HG03064 (cell line): ENCODE results near the gene ARL8A.
A peak's percentile ranks its signal among the peaks of the same experiment; 100 is the strongest.
"Not testable (repeated sequence)": the region's sequence is repeated elsewhere in the genome, so short reads cannot be mapped to it uniquely, and the experiment has no call there.

Experiments used
- ATAC-seq: cut with Tn5 transposase; IDR thresholded peaks from one replicate; pipeline ENCODE4 v1.9.1; 2021; ENCODE audit warnings: low read depth; ENCODE audit not compliant: unreplicated experiment

The ARL8A gene

DNA sequence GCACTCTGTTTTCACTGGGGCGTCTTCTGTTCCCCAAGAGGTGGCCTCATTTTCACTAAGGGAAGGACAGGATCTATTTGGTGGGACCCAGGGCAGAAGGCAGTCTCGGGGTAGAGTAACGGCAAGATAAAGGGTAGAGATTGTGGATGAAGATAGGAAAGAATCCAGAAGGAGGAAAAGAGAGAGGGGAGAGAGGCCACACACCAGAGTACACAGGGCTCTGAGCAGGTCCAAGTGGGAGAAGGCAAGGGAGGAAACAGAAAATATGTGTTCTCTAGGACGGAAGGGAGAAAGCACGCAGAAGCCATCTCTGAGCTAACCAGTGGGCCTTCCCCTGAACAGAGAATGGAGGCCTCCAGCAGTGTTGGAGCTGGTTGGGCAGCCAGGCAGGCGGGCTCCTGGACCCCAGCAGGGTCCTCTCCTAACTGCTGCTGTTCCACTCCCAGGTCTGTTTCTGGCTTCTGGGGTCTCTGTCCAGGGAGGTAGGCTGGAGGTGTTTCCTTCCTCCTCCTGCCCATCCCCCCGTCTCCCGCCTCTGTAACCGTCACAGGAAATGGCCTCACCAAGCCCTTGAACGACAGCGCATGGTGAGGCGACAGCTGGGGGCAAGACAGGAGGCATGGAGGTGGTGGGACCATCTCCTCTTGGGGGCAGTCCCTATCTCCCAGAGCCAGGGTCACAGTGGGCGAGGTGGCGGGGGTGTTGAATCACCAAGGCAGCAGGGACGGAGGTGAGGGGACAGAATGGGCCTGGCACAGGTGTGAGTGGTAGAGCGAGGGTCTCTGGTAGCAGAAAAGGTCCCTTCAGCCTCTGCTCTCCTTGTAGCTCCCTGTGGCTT, 15.2 kb upstream of the ARL8A start:
- no peak for ATAC-seq

DNA sequence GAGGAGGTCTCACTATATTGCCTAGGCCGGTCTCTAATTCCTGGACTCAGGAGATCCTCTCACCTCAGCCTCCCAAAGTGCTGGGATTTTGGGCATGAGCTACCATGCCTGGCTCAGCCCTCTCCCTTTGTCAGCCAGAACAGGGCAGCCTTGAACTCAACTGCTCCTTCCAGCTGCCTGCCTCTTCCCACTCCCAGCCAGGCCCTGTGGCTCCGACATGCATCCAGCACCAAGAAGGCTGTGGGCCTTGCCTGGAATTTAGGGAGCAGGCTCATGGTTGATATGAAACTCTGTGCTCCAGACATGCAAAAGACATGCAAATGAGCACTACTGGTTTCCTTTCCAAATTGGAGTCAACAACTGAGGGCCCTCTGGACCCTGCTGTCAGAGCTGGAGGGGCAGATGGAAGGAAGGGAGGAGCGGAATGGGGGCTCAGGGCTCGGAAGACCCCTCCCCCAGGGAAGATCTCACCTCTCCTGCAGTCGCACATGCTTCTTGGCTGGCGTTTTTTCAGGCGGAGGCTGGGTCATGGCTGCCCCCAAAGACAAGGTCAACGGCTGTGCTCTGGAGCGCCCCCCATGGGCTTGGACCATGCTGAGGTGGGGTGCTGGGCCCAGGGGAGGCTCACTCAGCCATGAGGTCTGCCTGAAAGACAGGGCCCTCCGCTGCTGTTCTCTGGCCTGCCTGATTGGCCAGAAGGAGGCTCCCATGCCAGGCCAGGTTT, 14.4 kb upstream of the ARL8A start:
- no peak for ATAC-seq

DNA sequence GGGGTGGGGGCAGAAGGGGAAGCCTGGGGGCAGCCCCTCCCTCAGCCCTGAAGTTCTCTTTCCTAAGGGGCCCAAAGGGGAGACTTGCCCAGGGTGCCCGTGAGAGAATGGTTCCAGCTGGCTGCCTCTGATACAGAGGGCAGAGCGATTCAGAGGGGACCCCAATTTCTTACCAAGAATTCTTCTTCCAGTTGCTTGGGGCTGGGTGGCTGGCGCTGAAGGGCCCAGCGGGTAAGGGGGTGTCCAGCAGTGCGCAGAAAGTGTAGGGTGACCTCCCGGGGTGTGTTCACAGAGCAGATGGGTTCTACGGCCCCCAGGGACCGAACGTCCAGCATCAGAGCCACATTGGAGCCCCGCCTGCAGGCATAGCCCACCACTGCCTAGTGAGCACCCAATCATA, 13.4 kb upstream of the ARL8A start:
- ATAC-seq: no peak

DNA sequence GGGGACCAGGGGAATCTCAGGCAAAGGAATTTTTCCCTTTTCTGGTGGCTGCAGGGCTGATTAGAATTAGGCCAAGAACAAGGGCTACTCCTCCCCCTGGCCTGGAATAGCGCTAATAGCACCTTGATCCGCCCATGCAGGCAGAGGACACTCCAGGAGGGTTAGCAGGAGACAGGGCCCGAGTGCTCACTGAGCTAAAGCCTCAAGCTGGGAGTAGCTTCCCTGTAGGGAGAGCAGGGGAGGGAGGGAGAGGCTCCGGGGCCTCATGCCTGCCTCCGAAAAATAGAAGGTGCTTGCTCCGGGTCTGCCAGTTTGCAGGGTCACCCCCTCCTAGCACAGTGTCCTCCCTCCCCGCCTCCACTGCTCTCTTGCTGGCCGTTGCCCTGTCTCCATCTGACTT, 12.1 kb upstream of the ARL8A start:
- no peak for ATAC-seq

DNA sequence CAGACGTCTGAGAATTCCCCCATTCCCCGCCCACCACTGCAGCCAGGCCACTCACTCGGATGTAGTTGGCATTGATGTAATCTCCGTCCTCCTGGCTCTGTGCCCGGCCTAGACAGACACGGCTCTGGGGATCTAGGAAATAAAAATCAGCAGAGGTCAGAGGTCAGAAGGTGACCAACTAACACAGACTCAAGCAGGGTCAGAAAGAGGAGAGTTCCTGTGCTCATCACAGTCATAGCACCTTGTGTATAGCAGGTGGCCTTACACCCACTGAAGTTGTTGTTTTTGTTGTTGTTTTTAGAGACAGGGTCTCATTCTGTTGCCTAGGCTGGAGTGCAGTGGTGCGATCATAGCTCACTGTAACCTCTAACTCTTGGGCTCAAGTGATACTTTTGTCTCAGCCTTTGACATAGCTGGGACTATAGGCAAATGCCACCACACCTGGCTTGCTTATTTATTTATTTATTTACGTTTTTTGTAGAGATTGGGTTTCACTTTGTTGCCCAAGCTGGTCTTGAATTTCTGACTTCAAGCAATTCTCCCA, 11.0 kb upstream of the ARL8A start:
- ATAC-seq: no peak

DNA sequence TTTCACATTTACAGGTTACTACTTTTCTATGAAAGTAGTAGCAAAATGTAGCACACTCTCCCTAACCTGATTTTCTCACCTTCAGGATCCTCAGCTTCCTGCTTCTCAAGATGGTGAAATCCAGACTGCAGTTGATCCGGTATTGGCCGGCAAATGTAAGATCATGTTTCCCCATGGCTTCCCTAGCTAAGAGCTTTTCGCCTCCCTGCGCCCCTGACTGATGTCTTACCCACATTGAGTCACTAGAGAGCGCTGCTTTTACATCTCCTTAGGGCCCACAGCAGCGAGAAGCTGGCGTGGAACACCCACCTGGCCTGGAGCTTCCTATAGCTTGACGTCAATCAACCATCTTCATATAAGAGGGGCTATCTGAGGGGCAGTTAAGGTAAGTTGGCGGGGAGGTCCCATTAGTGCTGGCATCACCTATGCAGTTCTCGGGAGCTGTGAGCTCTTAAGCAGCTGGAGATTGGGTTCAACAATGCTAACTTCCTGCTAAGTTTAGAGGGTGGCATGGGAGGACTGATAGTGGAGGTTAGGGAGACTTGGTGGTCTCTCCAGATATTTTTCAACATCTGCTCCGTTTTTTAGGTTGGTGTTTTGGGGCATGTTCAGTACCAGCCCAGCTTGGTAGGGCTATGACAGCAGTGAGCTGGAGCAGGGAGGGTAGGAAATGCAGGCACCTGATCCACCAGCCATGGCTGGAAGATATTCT, 10.4 kb upstream of the ARL8A start:
- ATAC-seq: no peak

DNA sequence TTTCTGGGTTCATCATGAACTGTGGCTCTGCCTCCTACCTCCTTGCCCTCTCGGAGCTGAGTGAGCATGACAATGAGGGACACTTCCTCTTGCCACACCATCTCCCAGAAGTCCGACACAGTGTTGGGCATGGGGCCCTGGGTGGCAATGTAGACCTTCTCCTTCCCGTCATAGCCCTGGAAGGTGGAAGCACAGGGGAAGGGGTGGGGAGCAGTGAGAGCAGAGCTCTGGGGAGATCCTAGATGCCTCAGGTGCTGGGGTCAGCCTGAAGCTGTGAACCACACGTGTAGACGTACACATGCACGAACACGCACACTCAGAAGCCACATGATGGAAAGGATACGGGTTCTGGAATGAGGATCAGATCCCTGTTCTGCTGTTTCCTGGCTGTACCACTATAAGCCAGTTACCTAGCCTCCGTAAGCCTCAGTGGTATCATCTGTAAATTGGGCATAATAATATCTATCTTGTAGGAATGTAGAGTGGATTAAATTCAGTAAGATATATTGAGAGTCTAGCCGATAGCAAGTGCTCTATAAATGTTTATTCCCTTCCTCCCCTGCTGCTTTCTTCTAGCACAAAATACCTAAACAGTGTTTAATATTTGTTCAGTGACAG, 9.7 kb upstream of the ARL8A start:
- ATAC-seq: no peak

DNA sequence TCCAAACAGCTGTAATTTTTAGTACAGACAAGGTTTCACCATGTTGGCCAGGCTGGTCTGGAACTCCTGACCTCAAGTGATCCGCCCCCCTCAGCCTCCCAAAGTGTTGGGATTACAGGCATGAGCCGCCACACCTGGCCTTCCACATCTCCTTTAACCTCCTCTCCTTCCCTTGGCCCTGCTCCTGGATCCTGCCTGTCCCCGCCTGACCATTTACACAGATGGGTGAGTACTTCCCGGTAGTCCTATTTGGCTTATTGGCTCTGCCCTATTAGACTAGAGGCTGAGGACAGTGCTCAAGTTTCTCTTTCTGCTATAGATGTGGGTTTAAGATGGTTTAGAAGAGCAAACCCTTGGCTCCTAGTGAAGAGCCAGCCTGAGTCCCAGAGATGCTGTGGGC, 8.7 kb upstream of the ARL8A start:
- no peak for ATAC-seq

DNA sequence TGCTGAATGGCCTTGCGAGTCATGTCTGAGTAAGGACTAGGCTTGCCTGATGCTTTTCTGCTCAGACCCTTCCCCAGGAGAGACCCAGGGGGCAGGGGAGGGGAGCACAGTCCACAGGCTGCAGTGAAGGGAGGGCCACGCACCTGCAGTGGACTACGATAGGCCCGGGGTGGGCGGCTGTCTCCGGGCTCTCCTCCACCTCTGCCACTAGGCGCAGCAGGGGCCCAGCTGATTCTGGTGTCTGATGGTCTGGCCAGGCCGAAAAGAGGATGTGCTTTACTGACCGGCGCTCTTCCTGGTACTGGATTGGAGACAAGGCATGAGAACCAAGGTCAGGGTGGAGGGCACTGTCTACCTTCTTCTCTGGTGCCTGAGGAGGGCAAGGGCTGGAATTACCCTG, 7.9 kb upstream of the ARL8A start:
- no peak for ATAC-seq

DNA sequence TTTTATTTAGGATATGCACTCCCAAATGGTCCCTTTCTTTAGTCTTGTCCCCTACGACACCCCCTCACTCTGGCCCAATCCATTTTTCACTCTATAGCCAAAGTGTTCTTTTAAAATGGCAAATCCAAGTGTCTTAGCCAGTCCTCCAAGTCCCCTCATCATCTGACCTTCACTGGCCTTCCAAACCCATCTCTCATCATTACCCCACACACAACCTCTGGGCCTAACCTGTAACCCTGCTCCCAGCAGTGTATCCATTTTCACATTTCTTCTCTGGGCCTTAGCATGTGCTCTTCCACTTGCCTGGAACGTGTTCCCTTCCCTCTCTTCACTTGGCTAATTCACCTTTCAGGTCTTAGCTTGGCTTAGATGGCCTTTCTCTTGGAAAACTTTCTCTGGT, 6.5 kb upstream of the ARL8A start:
- no peak for ATAC-seq

DNA sequence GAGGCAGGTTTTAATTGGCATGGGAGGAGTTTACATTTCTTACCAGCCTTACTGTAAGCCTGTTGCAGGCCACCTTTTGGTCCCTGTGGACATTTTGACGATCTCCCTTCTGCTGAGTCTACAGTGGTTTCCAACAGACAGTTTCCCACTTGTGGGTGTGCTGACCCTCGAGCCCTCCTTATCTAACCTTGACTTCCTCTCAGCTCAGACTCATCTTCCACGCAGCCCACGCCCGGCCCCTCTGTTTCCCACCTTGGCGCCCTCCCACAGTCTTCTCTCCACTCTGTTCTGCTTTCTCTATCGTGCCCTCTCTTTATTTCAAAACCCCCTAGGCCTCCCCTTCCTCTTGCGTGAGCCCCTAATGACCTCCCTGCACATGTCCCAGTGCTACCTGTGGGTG, 6.1 kb upstream of the ARL8A start:
- ATAC-seq: no peak

DNA sequence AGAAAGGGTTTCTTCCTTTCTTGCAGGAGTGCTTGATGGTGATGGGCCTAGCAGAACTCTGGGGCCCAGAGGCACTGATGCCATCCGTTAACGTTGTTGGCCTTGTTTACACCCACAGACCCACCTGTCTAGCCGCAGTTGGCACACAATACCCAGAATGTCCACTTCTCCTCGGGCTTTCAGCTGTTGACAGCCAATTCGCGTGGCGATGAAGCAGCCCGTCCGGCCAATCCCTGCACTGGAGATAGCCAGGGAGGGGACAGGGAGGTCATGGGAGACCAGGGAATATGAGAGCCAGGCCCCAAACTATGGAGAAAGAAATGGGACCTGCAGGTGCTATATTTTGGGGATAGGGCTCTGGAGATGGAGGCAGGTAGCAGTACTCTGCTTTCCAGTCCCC, 5.7 kb upstream of the ARL8A start:
- ATAC-seq: no peak

DNA sequence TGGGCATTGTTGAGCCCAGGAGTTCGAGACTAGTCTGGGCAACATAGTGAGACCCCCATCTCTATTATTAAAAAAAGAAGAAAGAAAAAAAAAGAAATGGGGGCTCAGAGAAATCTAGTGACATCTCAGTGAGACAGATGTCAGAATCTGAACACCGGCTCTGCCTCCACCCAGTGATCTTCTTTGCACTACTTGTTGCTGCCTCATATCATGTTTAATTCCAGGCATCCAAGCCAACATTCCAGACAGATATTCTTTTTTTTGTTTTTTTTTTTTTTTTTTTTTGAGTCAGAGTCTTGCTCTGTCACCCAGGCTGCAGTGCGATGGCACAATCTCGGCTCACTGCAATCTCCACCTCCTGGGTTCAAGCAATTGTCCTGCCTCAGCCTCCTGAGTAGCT, 5.0 kb upstream of the ARL8A start:
- no peak for ATAC-seq

DNA sequence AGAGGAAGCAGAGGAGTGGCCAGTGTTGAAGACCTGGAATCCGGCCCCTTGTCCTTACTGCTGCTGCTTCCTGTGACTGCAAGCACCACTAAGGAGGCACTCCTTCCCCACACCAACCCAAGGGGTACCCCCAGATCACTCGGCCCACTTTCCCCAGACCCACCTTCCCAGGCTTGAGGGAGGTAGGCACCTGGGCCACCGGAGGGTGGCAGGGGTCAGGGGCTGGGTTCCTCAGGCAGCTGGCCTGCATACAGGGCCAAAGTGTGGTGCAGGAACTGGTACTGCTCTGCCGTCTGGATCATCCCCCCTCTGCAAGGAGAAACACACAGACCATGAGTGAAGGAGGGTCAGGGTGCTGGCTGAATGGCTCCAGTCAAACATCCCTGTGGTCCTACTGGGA, 3.9 kb upstream of the ARL8A start:
- ATAC-seq: no peak

DNA sequence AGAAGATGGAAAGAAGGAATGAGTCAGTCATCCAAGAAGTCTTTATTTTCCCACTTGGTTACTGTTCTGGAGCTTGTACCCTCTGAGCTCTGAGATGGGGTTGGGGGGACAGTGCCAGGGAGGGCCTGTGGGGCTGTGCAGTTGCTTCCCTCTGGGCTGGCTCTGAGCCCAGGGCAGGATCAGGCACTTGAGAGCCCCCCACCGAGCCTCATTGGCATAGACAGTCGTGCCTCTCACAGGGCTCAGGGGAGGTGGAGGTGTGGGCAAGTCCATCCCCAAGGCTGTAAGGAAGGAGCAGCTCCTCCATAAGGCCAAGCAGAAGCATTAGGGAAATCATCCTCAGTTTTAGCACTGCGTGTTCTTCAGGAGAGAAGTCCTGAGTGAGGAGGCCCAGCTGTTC, 2.5 kb upstream of the ARL8A start:
- ATAC-seq: no peak

DNA sequence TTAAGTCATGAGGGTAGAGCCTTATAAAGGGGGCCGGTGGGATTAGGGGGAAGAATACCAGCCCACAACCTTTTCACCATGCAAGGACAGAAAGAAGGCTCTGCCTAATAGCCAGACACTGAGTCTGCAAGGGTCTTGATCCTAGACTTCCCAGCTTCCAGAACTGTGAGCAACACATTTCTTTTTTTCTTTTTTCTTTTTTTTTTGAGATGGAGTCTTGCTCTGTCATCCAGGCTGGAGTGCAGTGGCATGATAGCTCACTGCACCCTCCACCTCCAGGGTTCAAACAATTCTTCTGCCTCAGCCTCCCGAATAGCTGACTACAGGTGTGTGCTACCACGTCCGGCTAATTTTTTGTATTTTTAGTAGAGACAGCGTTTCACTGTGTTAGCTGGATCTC, 1.7 kb upstream of the ARL8A start:
- ATAC-seq: no peak

DNA sequence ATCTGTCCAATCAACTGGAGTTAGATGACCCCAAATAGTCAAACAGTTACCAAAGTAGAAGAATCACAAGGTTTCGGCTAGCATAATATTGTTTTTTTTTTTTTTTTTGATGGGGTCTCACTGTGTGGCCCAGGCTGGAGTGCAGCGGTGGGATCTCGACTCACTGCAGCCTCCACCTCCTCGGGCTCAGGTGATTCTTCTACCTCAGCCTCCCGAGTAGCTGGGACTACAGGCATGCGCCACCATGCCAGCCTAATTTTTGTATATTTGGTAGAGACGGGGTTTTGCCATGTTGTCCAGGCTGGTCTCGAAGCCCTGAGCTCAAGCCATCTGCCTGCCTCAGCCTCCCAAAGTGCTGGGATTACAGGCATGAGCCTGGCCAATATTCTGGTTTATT, 1.2 kb upstream of the ARL8A start:
- not testable (repeated sequence) for ATAC-seq

DNA sequence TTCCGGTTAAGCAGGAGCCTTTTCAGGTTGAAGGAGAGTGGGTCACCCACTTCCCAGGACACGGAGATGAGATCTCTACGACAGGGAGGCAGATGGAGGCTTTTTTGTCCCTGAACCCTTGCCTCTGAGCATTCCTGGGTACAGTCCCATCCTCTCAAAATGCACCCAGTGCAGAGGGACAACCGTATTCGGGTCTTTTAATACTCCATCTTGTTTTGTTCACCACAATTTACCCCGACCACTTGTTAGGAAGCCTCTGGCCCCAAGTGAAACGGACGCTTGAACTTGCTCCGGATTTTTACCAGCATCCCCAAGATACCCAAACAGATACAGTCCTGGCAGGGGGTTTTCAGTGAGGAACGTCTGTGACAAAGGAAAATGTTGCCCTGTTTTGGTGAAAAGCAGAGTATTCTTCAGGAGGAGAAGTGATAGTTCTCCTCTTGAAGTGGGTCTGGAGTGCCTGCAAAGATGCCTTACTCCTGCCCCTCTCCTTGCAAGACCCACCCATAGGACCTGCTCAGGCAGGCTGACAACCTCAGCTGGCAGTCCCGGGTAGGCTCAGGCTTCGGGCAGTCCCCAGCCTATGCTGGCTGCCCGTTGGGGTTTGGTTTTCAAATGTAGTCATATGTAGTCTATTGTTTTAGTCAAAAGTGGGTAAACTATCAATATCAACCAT, 669 bp upstream of the ARL8A start:
- ATAC-seq: no peak

DNA sequence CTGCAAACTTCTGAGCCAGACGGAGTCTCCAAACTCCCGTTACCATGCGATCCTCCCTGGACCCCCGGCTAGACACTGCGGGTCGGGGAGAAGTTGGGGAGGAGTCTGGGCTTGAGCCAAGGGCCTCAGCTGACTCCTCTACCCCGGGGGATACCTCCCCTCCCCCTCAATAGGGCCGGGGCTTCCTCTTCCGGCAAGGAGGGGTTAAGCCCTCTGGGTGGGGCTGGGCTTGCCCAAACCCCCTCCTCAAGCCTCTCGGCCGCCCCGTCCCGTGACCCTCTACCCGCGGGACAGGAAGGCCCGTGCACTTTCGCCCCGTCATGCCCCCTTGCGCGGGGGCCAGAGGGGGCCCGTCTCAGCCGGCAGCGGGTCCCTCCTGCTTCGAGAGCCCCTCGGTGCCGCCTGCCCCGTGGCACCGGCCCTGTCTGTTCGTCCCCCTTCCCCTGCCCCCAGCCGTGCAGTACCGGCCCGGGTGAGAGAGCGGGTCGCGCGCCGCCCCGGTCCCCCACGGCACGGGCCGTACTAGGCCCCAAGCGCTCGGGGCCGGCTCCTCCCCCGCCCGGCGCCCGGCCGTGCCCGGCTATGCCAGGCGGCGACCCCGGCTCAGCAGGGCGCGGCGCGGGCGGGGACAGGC, 652 bp downstream of the ARL8A start:
- peak; percentile 42 for ATAC-seq
